WI38 (cell line): ENCODE results near the gene SUN5.
"Not testable (repeated sequence)": the region's sequence is repeated elsewhere in the genome, so short reads cannot be mapped to it uniquely, and the experiment has no call there.

Experiments used
- H3K4me3 ChIP-seq: 2 replicates; pipeline ENCODE4 v1.5.1; 2011; ENCODE audit warnings: low read depth, mild to moderate bottlenecking, control low read depth, low read length
- CTCF ChIP-seq: IDR thresholded peaks from 2 replicates; pipeline ENCODE4 v1.5.1; 2012; ENCODE audit warnings: low read depth, mild to moderate bottlenecking, control low read depth, low read length

SUN5 gene

GRCh38 chr20:32977281-32978008, 26.8 kb downstream of the SUN5 start:
- H3K4me3 ChIP-seq, result no peak overlapping the region
- no peak for TF ChIP-seq CTCF

- no peak for TF ChIP-seq CTCF
- no peak overlapping the region for H3K4me3 ChIP-seq
These were observed 27.5 kb downstream of the SUN5 start for GRCh38 chr20:32976746-32977145.

- no peak for TF ChIP-seq CTCF
These were observed 28.2 kb downstream of the SUN5 start for GRCh38 chr20:32975698-32976674.

GRCh38 chr20:32975121-32975520, 29.1 kb downstream of the SUN5 start:
- not testable (repeated sequence) for H3K4me3 ChIP-seq

More at GRCh38 chr20:32975698-32976674, 28.2 kb downstream of the SUN5 start:
- H3K4me3 ChIP-seq, result no peak overlapping the region

- H3K4me3 ChIP-seq, result not testable (repeated sequence)
These were observed 29.8 kb downstream of the SUN5 start for GRCh38 chr20:32974204-32975064.

- no peak overlapping the region for H3K4me3 ChIP-seq
- no peak for TF ChIP-seq CTCF
These were observed 31.0 kb downstream of the SUN5 start for GRCh38 chr20:32973077-32973717.

GRCh38 chr20:32972181-32973076, 31.8 kb downstream of the SUN5 start:
- TF ChIP-seq CTCF, result no peak
- no peak overlapping the region for H3K4me3 ChIP-seq
